NCI-H1417 treated with DMSO at 0.1 percent for 48 hours (cell line): ENCODE measurements around the gene EGR1.

Experiments used
- DNase-seq: peaks from one replicate; lab custom pipeline; 2025; lab: John Stamatoyannopoulos, UW

EGR1 gene

GRCh38 chr5:138453590-138453989 is 11.7 kb upstream of the EGR1 start:
- DNase-seq, result no peak

GRCh38 chr5:138454121-138454520 is 11.2 kb upstream of the EGR1 start:
- no peak for DNase-seq

DNA sequence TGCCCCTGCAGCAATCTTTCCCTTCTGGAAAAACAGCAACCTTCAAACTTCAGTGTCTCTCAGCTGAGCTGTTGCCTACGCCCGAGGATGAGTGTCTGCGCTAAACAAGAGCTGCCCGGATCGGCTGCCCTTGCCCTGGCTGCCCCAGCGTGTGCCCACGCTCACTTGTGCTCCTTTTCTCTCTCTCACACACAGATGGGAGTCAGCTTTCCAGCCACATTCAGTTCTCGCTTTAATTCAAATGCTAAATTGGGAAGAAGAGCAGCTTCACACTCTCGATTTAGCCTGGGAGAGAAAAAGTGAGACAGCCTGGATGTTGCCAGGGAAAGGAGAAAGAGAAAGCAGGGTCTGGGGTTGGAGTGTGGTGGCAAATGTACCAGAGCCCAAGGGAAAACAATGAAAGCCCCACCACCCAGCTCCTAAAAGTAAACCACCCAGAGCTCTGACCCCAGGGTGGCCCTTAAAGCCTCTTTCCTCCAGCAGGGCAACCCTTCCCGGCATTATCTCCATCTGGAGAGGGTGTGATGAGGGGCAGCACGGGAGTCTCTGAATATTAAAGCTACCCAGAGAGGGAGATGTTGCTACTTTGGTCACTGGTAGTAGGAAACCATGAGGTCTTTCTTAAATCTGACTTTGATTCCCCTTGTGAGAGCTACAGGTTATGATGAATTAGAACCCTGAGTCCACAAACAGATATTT is 9.9 kb upstream of the EGR1 start:
- DNase-seq, result no peak

DNA sequence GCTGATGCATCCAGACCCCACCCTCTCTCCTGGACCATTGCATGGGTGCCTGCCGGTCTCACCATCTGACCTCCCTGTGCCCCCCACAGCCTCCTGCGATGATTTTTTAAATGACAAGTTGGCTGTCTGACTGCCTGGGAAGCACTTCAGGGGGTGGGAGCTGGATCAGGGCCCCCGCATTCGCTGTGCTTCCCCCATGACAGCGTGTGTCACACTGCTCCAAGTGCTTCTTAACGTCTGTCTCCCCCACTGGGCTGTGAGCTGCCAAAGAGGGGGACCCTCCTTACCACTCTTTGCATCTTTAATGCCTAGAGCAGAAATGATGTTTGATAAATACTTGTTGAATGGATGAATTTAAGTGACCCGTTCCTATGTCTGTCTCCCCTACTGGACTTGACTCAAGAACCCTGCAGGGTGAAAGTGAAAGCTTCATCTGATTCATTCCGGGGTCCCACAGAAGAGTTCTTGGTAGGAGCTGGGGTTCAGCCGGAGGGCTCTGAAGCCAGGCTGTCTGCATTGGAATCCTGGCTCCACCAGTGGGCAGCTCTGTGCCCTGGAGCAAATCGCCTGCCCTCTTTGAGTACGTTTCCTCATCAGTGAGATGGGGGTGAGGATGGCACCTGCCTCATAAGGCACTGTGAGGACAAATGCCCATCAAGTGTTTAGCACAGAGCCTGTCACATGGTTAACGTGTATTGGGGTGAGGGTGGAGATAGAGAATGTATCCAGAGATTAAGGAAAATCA is 7.6 kb upstream of the EGR1 start:
- DNase-seq, result no peak

DNA sequence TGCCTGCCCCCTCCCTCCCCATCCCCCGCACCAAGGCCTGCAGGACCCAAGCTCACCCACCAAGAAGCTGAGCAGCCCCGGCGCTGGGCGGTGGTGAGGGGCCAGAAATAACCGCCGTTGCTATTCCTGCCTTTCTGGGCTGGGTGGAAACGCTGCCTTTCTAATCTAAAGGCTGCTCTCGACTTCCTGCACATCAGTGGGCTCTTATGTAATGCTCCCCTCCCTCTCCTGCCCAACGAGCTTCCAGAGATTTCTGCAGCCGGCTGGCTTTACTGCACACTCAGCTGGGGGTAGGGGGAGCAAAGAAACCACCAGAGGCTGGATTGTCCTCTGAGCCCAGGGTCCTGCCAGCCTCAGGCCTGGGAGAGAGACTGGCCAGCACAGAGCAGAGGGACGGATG is 6.9 kb upstream of the EGR1 start:
- DNase-seq, result no peak

- no peak for DNase-seq
Measured at GRCh38 chr5:138458856-138459255, 6.4 kb upstream of the EGR1 start.

DNA sequence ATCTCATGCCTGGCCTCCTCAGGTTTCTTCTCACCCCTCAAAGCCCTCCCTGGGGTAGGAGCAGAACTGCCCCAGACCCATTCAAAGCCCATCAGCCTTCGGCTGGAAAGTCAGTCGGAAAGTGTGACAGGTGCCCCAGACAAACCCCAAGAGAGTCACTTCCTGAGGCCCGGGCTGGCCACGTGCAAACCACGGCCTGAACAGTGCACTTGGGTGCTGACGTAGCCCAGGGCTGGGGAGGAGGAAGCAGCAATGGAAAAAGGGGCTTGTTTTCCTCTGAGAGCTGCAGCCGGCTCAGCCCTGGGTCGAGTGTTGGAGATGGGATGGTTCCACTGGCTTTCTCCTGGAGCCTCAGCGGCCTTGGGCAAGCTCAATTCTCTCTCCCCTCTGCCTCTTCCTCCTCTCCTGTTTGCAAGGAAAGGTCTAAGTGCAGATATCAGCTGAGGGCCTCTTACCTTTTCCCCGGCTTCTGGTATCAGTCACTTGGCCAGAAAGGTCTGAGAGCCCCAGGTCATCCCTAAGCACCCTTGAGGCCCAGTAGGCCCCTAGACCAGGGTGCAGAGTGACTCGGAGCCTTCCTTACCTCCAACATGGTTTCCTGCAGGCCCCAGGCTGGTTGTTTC is 5.9 kb upstream of the EGR1 start:
- no peak for DNase-seq

- DNase-seq, result no peak
Measured at GRCh38 chr5:138460032-138460693, 5.1 kb upstream of the EGR1 start.

DNA sequence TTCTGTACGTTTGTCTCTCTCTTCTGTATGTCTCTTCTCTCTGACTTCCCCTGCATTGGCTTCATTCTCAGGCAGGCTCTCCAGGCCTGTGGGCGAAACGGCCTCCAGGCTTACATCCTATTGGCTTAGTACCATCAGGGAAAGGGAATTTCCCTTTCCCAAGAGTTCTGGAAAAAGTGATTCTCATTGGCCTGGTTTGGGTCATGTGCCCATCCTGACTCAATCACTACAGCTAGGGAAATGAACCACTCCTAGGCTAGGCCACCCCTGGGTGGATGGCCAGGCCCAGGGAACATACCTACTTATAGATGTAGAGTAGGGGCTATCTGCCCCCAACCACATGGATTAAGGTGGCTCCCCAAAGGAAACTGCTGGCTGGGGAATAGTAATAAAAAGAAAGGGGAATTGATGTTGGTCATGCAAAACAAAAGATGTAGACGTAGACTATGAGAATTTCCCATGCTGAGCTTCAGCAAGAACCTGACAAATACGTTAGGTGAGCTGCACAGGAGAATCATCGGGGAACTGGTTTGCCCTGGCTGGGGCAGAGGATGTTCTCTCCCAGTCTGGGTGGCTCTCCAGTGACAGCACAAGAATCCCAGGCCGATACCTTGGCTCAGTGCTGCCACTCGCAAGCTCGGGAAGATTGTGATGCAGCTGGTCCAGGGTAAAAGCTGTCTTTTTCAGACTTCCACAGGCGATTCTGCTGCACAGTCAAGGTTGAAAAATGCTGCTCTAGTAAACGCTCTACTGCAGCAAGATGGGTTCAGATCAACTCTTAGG is 3.7 kb upstream of the EGR1 start:
- no peak for DNase-seq

GRCh38 chr5:138463419-138464007 is 1.8 kb upstream of the EGR1 start:
- no peak for DNase-seq

- peak; percentile 38 for DNase-seq
Measured at GRCh38 chr5:138464008-138464387, 1.3 kb upstream of the EGR1 start.

DNA sequence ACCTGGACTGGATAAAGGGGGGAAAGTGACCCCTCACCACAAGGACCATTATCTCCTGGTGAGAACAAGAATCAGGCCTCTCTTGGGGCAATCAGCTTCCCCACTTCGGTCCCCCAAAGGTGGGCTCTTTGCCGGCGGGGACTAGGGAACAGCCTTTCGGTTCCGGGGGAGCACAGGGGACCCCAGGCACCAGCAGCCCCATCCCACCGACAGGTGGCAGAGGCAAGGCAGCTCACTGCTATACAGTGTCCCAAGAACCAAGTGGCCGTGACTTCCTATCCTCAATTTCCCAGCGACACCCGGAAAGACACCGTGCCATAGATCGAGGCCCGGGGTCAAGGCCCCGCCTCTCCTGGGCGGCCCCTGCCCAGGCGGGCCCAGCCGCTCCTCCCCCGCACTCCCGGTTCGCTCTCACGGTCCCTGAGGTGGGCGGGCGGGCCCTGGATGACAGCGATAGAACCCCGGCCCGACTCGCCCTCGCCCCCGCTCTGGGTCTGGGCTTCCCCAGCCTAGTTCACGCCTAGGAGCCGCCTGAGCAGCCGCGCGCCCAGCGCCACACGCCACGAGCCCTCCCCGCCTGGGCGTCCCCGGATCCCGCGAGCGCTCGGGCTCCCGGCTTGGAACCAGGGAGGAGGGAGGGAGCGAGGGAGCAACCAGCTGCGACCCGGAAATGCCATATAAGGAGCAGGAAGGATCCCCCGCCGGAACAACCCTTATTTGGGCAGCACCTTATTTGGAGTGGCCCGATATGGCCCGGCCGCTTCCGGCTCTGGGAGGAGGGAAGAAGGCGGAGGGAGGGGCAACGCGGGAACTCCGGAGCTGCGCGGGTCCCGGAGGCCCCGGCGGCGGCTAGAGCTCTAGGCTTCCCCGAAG is 655 bp upstream of the EGR1 start:
- DNase-seq, result peak; percentile 69

- DNase-seq, result no peak
Measured at GRCh38 chr5:138466125-138466899, 1.0 kb downstream of the EGR1 start.

DNA sequence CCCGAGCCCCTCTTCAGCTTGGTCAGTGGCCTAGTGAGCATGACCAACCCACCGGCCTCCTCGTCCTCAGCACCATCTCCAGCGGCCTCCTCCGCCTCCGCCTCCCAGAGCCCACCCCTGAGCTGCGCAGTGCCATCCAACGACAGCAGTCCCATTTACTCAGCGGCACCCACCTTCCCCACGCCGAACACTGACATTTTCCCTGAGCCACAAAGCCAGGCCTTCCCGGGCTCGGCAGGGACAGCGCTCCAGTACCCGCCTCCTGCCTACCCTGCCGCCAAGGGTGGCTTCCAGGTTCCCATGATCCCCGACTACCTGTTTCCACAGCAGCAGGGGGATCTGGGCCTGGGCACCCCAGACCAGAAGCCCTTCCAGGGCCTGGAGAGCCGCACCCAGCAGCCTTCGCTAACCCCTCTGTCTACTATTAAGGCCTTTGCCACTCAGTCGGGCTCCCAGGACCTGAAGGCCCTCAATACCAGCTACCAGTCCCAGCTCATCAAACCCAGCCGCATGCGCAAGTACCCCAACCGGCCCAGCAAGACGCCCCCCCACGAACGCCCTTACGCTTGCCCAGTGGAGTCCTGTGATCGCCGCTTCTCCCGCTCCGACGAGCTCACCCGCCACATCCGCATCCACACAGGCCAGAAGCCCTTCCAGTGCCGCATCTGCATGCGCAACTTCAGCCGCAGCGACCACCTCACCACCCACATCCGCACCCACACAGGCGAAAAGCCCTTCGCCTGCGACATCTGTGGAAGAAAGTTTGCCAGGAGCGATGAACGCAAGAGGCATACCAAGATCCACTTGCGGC is 1.8 kb downstream of the EGR1 start:
- DNase-seq, result no peak

- DNase-seq, result no peak
Measured at GRCh38 chr5:138467711-138468132, 2.4 kb downstream of the EGR1 start.

GRCh38 chr5:138468133-138468965 is 3.1 kb downstream of the EGR1 start:
- no peak for DNase-seq

DNA sequence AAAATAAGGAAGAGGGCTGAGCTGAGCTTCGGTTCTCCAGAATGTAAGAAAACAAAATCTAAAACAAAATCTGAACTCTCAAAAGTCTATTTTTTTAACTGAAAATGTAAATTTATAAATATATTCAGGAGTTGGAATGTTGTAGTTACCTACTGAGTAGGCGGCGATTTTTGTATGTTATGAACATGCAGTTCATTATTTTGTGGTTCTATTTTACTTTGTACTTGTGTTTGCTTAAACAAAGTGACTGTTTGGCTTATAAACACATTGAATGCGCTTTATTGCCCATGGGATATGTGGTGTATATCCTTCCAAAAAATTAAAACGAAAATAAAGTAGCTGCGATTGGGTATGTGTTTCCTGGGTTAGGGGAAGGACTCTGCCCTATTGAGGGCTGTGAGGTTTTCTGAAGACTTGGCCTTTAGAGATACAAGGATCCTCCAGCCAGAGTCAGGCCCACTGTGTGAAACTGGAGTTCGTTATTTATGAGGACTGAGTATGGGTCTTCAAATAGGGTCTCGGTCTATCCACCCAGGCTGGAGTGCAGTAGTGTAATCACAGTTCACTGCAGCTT is 3.8 kb downstream of the EGR1 start:
- no peak for DNase-seq
